H9 (cell line): Measurements from ENCODE around the gene DHX35. TPM values are rescaled to one million over a fixed set of nuclear protein-coding genes. Genes with fewer than 3 reads are reported as not detected.

Experiments
- DNase-seq: peaks from one replicate; pipeline ENCODE4 v3.0.0-alpha.2; 2017
- H2AFZ ChIP-seq: one replicate; pipeline ENCODE4 v1.6.1; 2013; ENCODE audit warnings: mild to moderate bottlenecking, low read length, control low read depth, moderate library complexity
- H2AK5ac ChIP-seq: 2 replicates; pipeline ENCODE4 v1.6.1; 2013; ENCODE audit warnings: low read length, control low read depth, mixed read lengths; ENCODE audit not compliant: insufficient read length
- H2BK120ac ChIP-seq: one replicate; pipeline ENCODE4 v1.6.1; 2013; ENCODE audit warnings: low read depth, mild to moderate bottlenecking, low read length, control low read depth, inconsistent platforms; ENCODE audit not compliant: poor library complexity, severe bottlenecking
- H2BK12ac ChIP-seq: 2 replicates; pipeline ENCODE4 v1.6.1; 2013; ENCODE audit warnings: low read length, control low read depth, mixed read lengths, low read depth; ENCODE audit not compliant: insufficient read length
- H2BK15ac ChIP-seq: 2 replicates; pipeline ENCODE4 v1.6.1; 2013; ENCODE audit warnings: low read depth, low read length, control low read depth
- H2BK20ac ChIP-seq: one replicate; pipeline ENCODE4 v1.6.1; 2013; ENCODE audit warnings: low read depth, mild to moderate bottlenecking, low read length, control low read depth, inconsistent platforms; ENCODE audit not compliant: poor library complexity, severe bottlenecking
- H2BK5ac ChIP-seq: 2 replicates; pipeline ENCODE4 v1.6.1; 2013; ENCODE audit warnings: low read length, control low read depth, mixed read lengths; ENCODE audit not compliant: insufficient read length
- H3K14ac ChIP-seq: 2 replicates; pipeline ENCODE4 v1.6.1; 2013; ENCODE audit warnings: low read length, control low read depth; ENCODE audit not compliant: insufficient read depth
- H3K18ac ChIP-seq: 2 replicates; pipeline ENCODE4 v1.6.1; 2013; ENCODE audit warnings: low read depth, mild to moderate bottlenecking, mixed read lengths, low read length, control low read depth; ENCODE audit not compliant: insufficient read length
- H3K23ac ChIP-seq: 2 replicates; pipeline ENCODE4 v1.6.1; 2013; ENCODE audit warnings: low read length, control low read depth, mixed read lengths, low read depth; ENCODE audit not compliant: insufficient read length
- H3K23me2 ChIP-seq: 2 replicates; pipeline ENCODE4 v1.6.1; 2013; ENCODE audit warnings: low read depth, mild to moderate bottlenecking, mixed read lengths, low read length, control low read depth; ENCODE audit not compliant: insufficient read length, poor library complexity, severe bottlenecking
- H3K27ac ChIP-seq: 2 replicates; pipeline ENCODE4 v1.5.1; 2013; ENCODE audit warnings: low read length, control low read depth, mixed read lengths, low read depth; ENCODE audit not compliant: insufficient read length
- H3K27me3 ChIP-seq: 2 replicates; pipeline ENCODE4 v1.6.1; 2013; ENCODE audit warnings: low read length, control low read depth, inconsistent platforms; ENCODE audit not compliant: insufficient read depth
- H3K4ac ChIP-seq: 2 replicates; pipeline ENCODE4 v1.6.1; 2013; ENCODE audit warnings: low read depth, mild to moderate bottlenecking, control low read depth, inconsistent platforms, low read length, moderate library complexity
- H3K4me1 ChIP-seq: 2 replicates; pipeline ENCODE4 v1.6.1; 2013; ENCODE audit warnings: low read length, control low read depth, inconsistent platforms; ENCODE audit not compliant: insufficient read depth
- H3K4me2 ChIP-seq: 2 replicates; pipeline ENCODE4 v1.6.1; 2013; ENCODE audit warnings: low read length, control low read depth, mixed read lengths; ENCODE audit not compliant: insufficient read length, insufficient read depth
- H3K56ac ChIP-seq: 2 replicates; pipeline ENCODE4 v1.6.1; 2013; ENCODE audit warnings: low read depth, mild to moderate bottlenecking, mixed read lengths, low read length, control low read depth; ENCODE audit not compliant: insufficient read length
- H3K79me1 ChIP-seq: 2 replicates; pipeline ENCODE4 v1.6.1; 2013; ENCODE audit warnings: low read depth, mild to moderate bottlenecking, moderate library complexity, low read length, control low read depth, inconsistent platforms; ENCODE audit not compliant: insufficient read depth, poor library complexity, severe bottlenecking
- H3K79me2 ChIP-seq: 2 replicates; pipeline ENCODE4 v1.6.1; 2013; ENCODE audit warnings: low read length, control low read depth, inconsistent platforms; ENCODE audit not compliant: insufficient read depth
- H3K9ac ChIP-seq: 2 replicates; pipeline ENCODE4 v1.6.1; 2013; ENCODE audit warnings: low read length, control low read depth, mixed read lengths; ENCODE audit not compliant: insufficient read length; ENCODE audit errors: extremely low read depth
- H3K9me3 ChIP-seq: one replicate; pipeline ENCODE4 v1.6.1; 2013; ENCODE audit warnings: low read depth, low read length, inconsistent platforms; ENCODE audit not compliant: control insufficient read depth
- H3T11ph ChIP-seq: one replicate; pipeline ENCODE4 v1.6.1; 2013; ENCODE audit warnings: mild to moderate bottlenecking, low read length, control low read depth, inconsistent platforms
- H4K20me1 ChIP-seq: one replicate; pipeline ENCODE4 v1.6.1; 2013; ENCODE audit not compliant: control insufficient read depth, insufficient read length, insufficient read depth
- H4K5ac ChIP-seq: 2 replicates; pipeline ENCODE4 v1.6.1; 2013; ENCODE audit warnings: low read depth, mild to moderate bottlenecking, mixed read lengths, low read length, control low read depth; ENCODE audit not compliant: insufficient read length
- H4K8ac ChIP-seq: replicated peaks from 2 replicates; pipeline ENCODE4 v1.6.1; 2013; ENCODE audit warnings: low read length, control low read depth, mixed read lengths, low read depth; ENCODE audit not compliant: insufficient read length
- H4K91ac ChIP-seq: 2 replicates; pipeline ENCODE4 v1.6.1; 2013; ENCODE audit warnings: low read depth, mild to moderate bottlenecking, moderate library complexity, mixed read lengths, low read length, control low read depth; ENCODE audit not compliant: insufficient read length
- H3K27ac Mint-ChIP-seq, 3 experiments: 2 replicates in 2 of 3; 3 replicates in 1 of 3; pipeline ENCODE4 v1.8.0; 2020 to 2021; ENCODE audit warnings: mixed read lengths in 3 of 3, mild to moderate bottlenecking in 1 of 3, moderate library complexity in 1 of 3
- H3K27me3 Mint-ChIP-seq: 2 replicates; pipeline ENCODE4 v1.8.0; 2021; ENCODE audit warnings: low read depth, mild to moderate bottlenecking, moderate library complexity, mixed read lengths
- H3K36me3 Mint-ChIP-seq, 3 experiments: 2 replicates in 2 of 3; 3 replicates in 1 of 3; pipeline ENCODE4 v1.8.0; 2020 to 2021; ENCODE audit warnings: low read depth in 3 of 3, mixed read lengths in 3 of 3; ENCODE audit not compliant: insufficient read depth in 1 of 3
- H3K4me1 Mint-ChIP-seq, 2 experiments: 2 replicates each; pipeline ENCODE4 v1.8.0; 2020; ENCODE audit warnings: mixed read lengths in 2 of 2
- H3K4me3 Mint-ChIP-seq, 2 experiments: 2 replicates in 1 of 2; 3 replicates in 1 of 2; pipeline ENCODE4 v1.8.0; 2020 to 2021; ENCODE audit warnings: mild to moderate bottlenecking in 2 of 2, mixed read lengths in 2 of 2, moderate library complexity in 1 of 2
- H3K9me3 Mint-ChIP-seq, 2 experiments: 2 replicates in 1 of 2; 3 replicates in 1 of 2; pipeline ENCODE4 v1.8.0; 2020; ENCODE audit warnings: mild to moderate bottlenecking in 2 of 2, mixed read lengths in 2 of 2, moderate library complexity in 1 of 2
- CTCF ChIP-seq: fragments of 200-600 bp; sonication (generic); conservative IDR thresholded peaks from 3 replicates; pipeline ENCODE4 v1.8.0; 2021; ENCODE audit warnings: antibody characterized with exemption, mild to moderate bottlenecking
- WGBS: extraction: QIAGEN DNeasy Blood & Tissue Kit; methylation state at CpG from one replicate; pipeline ENCODE4 v1.1.7; 2013; ENCODE audit warnings: missing lambda C conversion rate, low lambda C conversion rate, mixed read lengths; ENCODE audit not compliant: insufficient read length; ENCODE audit errors: extremely low coverage; 5-methylcytosine and 5-hydroxymethylcytosine counted together
- total RNA-seq: library from RNA; stranded (reverse); gene quantifications from 2 replicates; pipeline ENCODE4 v1.2.1, GENCODE V29; 2021

DHX35 gene
- total RNA-seq, 1 experiment from 2014 or later, result 14.4 TPM

- no peak overlapping the region for H4K5ac ChIP-seq
These were observed 28.6 kb downstream of the DHX35 start for GRCh38 chr20:38990728-38991127.

More at GRCh38 chr20:38990728-38991127, 28.6 kb downstream of the DHX35 start:
- no peaks in the 10 kb centered on the region for H4K20me1 ChIP-seq
- no peak overlapping the region for H2BK5ac ChIP-seq
- H3K27me3 ChIP-seq, result no peaks in the 10 kb centered on the region
- DNase-seq, result no peak
- no peak overlapping the region for H2BK15ac ChIP-seq
- H3K23ac ChIP-seq, result no peak overlapping the region
- H3K4me1 ChIP-seq, result no peaks in the 10 kb centered on the region; the same call in 1 of the 2 replicates
- Mint-ChIP-seq H3K9me3 (no peaks in the 10 kb centered on the region), H3K4me1 (peaks cover 8 to 18% of the 10 kb centered on the region in 2 experiments), H3K36me3 (peaks cover 15 to 36% (median 30%) of the 10 kb centered on the region in 3 experiments), H3K27me3 (no peaks in the 10 kb centered on the region), H3K27ac (no peak overlapping the region), H3K4me3 (no peak overlapping the region)
- H3K27ac ChIP-seq, result no peak overlapping the region
- no peak for TF ChIP-seq CTCF
- H2AK5ac ChIP-seq, result no peak overlapping the region
- no peak overlapping the region for H3K4ac ChIP-seq
- no peak overlapping the region for H3K14ac ChIP-seq
- H3K18ac ChIP-seq, result no peak overlapping the region
- no peak overlapping the region for H2BK12ac ChIP-seq
- H4K91ac ChIP-seq, result no peak overlapping the region
- H3K56ac ChIP-seq, result no peak overlapping the region
- H2AFZ ChIP-seq, result no peak overlapping the region
- no peaks in the 10 kb centered on the region for H3K9me3 ChIP-seq
- no peaks in the 10 kb centered on the region for H3K79me2 ChIP-seq
- H3K23me2 ChIP-seq, result no peaks in the 10 kb centered on the region
- H3K79me1 ChIP-seq, result no peaks in the 10 kb centered on the region
- H3K4me2 ChIP-seq, result no peak overlapping the region
- H4K8ac ChIP-seq, result no peak overlapping the region
- no peak overlapping the region for H2BK120ac ChIP-seq
- H3K9ac ChIP-seq, result no peak overlapping the region
- WGBS, result no CpG with 5 or more reads among the region's 1 CpG
- H3T11ph ChIP-seq, result no peak overlapping the region
- H2BK20ac ChIP-seq, result no peak overlapping the region
